Duodenal mucosa (tissue), 2 donors: ENCODE results near the gene ARHGAP45.
A peak's percentile ranks its signal among the peaks of the same experiment; 100 is the strongest.

Experiments used
- H3K27ac ChIP-seq: one replicate; pipeline ENCODE4 v1.7.0; 2013; ENCODE audit warnings: low read depth, low read length
- H3K27me3 ChIP-seq, 2 donors: one replicate each; pipeline ENCODE4 v1.7.0; 2013; ENCODE audit warnings: low read length in 2 of 2, control low read depth in 1 of 2; ENCODE audit not compliant: insufficient read depth in 2 of 2, control insufficient read depth in 1 of 2
- H3K36me3 ChIP-seq, 2 donors: one replicate each; pipeline ENCODE4 v1.7.0; 2013; ENCODE audit warnings: low read length in 2 of 2, control low read depth in 1 of 2; ENCODE audit not compliant: insufficient read depth in 2 of 2, control insufficient read depth in 1 of 2
- H3K4me1 ChIP-seq, 2 donors: one replicate each; pipeline ENCODE4 v1.7.0; 2013; ENCODE audit warnings: low read length in 2 of 2, control low read depth in 1 of 2; ENCODE audit not compliant: insufficient read depth in 2 of 2, control insufficient read depth in 1 of 2
- H3K4me3 ChIP-seq, 2 donors: one replicate each; pipeline ENCODE4 v1.7.0; 2013; ENCODE audit warnings: low read length in 2 of 2, low read depth in 1 of 2
- H3K9ac ChIP-seq, 2 donors: one replicate each; pipeline ENCODE4 v1.7.0; 2013; ENCODE audit warnings: low read length in 2 of 2, low read depth in 1 of 2
- H3K9me3 ChIP-seq, 2 donors: one replicate each; pipeline ENCODE4 v1.7.0; 2013; ENCODE audit warnings: low read length in 2 of 2, control low read depth in 1 of 2; ENCODE audit not compliant: control insufficient read depth in 1 of 2

The ARHGAP45 gene

DNA sequence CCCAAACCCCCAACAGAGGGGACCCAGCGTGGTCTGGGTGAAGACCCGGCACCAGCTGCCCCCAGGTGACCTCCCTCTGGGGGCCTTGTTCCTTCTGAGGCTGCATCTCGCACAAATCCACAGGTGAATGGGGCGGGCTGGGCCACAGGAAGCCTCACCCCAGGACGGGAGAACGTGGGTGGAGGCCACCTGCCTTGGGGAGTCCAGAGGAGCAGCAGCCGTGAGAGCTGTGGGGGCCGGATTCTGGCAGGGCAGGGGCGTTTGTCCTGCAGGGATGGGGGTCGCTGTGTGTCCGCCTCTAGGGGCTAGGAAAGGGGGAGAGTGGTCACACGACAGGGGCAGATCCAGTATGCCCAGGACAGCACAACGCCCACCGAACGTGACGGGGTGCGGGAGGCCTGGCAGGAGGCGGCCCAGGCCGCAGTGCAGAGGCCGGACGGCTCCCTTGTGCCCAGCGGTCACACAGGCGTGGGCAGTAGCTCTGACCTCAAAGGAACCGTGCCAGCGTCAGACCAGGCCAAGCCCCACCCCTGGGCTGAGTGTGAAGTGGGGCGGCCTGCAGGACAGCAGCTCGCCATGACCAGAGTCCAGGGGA, 21.5 kb downstream of the ARHGAP45 start:
- H3K27me3 ChIP-seq: no peaks in the 10 kb centered on the region
- H3K4me3 ChIP-seq: no peak overlapping the region
- peaks cover 8 to 62% of the 10 kb centered on the region in 2 donors for H3K36me3 ChIP-seq
- no peaks in the 10 kb centered on the region for H3K9me3 ChIP-seq
- H3K9ac ChIP-seq: no peak overlapping the region
- H3K27ac ChIP-seq: no peak overlapping the region
- peaks cover 4 to 22% of the 10 kb centered on the region in 2 donors for H3K4me1 ChIP-seq

DNA sequence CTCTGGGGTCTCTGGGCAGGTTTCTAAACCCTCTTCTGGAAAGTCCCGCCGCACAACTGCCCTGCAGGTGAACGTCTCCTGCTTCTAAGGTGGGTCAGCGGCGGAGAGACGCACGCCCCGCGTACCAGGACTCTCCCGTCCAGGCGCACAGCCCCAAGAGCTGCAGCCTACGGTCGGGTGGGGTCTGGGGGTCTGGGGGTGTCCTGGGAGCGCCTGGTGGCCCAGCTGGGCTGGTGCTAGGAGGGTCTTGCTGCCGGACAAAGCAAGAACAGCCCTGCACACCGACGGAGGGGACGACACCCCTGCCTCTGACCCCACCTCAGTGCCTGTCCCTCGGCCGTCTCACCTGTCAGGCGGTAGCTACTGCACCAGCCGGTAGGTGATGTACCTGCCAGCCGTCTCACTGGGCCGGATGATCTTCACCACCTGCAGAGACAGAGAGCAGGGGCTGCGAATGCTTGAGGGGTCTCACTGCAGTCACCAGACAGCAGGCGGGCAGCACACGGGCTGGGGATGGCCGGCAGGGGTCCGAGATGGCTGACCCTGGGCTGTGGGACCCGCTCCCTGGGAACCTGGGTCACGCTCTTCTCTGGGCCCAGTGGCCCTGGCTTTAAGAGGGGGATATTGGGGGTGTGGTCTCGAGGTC, 22.3 kb downstream of the ARHGAP45 start:
- Histone ChIP-seq H3K9me3 (no peaks in the 10 kb centered on the region), H3K4me1 (peaks cover 11 to 26% of the 10 kb centered on the region in 2 donors), H3K27me3 (no peaks in the 10 kb centered on the region), H3K9ac (no peak overlapping the region), H3K4me3 (no peak overlapping the region), H3K27ac (no peak overlapping the region), H3K36me3 (peaks cover 8 to 59% of the 10 kb centered on the region in 2 donors)

DNA sequence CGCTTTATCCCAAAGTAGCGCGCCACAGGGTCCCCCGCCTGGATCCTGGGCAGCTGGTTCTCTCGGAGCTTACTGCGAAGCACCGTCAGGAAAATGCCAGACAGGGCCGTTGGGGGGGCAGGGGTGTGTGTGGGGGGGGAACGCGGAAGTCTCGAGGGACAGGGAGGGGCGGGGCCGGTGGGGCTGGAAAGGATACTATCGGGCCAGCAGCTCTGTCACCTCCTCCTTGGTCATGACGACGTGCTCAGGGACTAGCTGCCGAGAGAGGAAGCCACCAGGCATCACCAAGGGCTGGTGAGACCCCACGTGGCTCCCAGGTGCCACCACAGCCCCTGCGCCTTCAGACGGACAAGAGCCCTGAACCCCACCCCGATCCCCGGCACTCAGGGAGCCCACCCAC, 22.9 kb downstream of the ARHGAP45 start:
- Histone ChIP-seq H3K4me3 (no peak overlapping the region), H3K9ac (no peak overlapping the region), H3K27ac (no peak overlapping the region), H3K4me1 (peaks cover 13 to 27% of the 10 kb centered on the region in 2 donors), H3K9me3 (no peaks in the 10 kb centered on the region), H3K36me3 (peaks cover 8 to 54% of the 10 kb centered on the region in 2 donors), H3K27me3 (no peaks in the 10 kb centered on the region)

DNA sequence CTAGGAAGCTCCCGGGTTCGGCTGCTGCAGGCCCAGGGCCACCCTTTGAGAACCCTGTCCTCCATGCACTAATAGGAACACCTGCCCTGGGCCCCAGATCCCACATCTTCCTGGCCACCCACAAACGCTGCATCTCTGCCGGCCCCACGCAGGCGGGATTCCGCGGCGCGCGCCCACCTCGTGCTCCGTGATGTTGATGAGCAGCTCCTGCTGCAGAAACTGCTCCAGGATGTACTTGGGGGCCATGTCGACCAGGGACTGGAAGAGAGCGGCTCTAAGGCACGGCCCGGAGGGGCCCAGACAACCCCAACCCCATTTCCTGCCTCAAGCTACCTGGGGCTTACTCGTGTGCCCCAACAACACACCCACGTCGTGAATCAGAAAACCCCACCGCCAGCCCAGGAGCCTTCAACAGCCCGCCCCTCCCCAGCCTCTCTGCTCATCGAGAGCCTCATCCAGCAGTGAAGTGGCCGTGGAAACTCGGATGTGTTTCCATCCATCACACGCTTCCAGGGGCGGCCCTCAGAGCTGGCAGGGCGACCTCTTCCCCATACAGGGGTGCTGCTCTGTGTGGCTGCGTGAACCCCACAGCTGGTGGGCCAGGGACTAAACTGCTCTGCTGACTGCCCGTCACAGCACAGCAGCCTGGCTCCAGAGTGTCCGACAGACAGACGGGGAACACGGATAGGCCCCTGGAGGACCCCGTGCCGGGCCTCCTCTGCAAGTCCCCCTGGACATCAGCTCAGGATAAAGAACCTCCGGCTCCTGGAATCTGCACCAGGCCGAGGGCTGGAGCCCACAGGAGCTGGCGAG, 24.0 kb downstream of the ARHGAP45 start:
- H3K27me3 ChIP-seq: no peaks in the 10 kb centered on the region
- H3K27ac ChIP-seq: no peak overlapping the region
- no peaks in the 10 kb centered on the region for H3K9me3 ChIP-seq
- H3K36me3 ChIP-seq: peaks cover 8 to 45% of the 10 kb centered on the region in 2 donors
- no peak overlapping the region for H3K9ac ChIP-seq
- H3K4me3 ChIP-seq: no peak overlapping the region
- peaks cover 13 to 32% of the 10 kb centered on the region in 2 donors for H3K4me1 ChIP-seq

DNA sequence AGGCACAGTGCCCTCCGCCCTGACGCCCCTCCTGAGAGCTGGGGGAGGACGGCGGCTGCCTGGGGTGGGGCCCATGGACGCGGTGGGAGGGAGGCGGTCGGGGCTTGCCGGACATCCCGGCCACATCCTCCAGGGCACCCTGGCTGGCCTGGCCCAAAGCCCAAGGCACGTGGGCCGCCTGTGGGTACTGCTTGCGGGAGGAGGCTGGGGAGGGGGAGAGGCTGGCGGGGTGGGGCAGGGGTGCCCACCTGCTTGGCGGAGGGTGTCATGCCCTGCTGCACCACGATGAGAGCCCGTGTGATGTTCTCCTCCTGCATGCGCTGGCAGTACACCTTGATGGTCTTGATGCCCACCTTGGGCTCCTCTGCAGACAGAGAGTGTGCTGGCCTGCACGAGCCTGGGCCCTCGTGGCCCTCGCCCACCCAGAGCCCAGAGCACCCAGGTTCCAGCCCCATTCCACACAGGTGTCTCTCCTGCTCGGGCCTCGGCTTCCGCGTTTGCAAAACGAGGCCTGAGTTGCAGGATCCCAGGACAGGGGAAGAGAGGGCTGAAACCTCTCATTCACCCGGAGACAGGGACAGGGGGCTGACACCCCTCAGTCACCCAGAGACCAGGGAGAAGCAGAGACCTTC, 24.7 kb downstream of the ARHGAP45 start:
- no peak overlapping the region for H3K4me3 ChIP-seq
- H3K27ac ChIP-seq: no peak overlapping the region
- H3K36me3 ChIP-seq: peaks cover 8 to 39% of the 10 kb centered on the region in 2 donors
- H3K27me3 ChIP-seq: no peaks in the 10 kb centered on the region
- peaks cover 13 to 33% of the 10 kb centered on the region in 2 donors for H3K4me1 ChIP-seq
- no peak overlapping the region for H3K9ac ChIP-seq
- no peaks in the 10 kb centered on the region for H3K9me3 ChIP-seq

DNA sequence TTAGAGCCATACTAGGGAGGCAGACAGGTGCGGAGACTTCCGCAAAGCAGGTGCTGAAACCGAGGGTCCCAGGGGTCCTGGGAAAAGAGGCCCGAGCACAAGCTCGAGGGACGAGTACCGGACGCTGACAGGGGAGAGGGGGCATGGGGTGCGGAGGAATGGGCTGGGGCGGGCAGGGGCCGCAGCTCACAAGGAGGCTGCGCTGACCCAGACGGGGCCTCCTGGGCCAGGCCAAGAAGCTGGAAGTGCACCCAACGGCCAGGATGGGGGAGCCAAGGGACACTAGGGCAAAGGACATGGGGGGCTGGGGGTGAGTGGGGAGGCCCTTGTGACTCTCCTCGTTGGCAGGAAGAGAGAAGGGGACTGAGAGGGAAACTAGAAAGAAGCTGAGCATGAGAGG, 26.4 kb downstream of the ARHGAP45 start:
- Histone ChIP-seq H3K27ac (no peak overlapping the region), H3K9me3 (no peaks in the 10 kb centered on the region), H3K27me3 (no peaks in the 10 kb centered on the region), H3K4me1 (peaks cover 20 to 34% of the 10 kb centered on the region in 2 donors), H3K36me3 (peaks cover 5 to 31% of the 10 kb centered on the region in 2 donors), H3K4me3 (peak overlapping the region; percentile 90 to 94), H3K9ac (no peak overlapping the region)

DNA sequence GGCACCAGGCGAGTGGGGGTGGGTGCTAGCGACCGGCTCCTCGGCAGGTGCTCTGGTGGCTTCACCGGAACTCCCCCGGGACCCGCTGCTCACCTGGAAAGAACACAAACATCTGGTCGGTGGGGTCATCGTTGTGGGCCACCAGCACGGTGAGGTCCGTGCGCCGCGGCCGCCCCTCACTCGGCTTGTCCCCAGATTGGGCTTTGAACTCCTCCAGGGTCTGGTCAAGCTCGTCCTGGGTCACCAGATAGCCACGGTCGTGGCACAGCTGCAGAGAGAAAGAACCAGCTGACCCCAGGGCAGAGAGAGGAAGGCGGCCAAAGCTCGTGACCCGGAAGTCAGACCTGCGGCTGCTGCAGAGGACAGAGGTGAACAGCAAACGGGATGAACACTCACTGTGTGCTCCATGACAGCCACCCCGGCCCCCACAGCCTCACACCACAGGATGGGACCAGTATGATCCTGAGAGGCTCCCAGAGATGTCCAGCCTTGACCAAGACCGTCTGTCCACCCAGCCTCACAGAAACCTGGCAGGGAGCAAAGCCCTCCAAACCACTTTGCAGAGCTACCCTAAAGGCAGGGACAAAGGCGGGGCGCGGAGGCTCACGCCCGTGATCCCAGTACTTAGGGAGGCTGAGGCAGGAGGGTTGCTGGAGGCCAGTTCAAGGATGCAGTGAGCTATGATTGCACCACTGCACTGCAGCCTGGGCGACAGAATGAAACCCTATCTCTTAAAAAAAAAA, 27.0 kb downstream of the ARHGAP45 start:
- no peak overlapping the region for H3K27ac ChIP-seq
- peak overlapping the region; percentile 90 to 94 for H3K4me3 ChIP-seq
- H3K4me1 ChIP-seq: peaks cover 26 to 34% of the 10 kb centered on the region in 2 donors
- H3K36me3 ChIP-seq: peaks cover 5 to 24% of the 10 kb centered on the region in 2 donors
- peak overlapping the region; percentile 87 to 90 for H3K9ac ChIP-seq
- H3K9me3 ChIP-seq: no peaks in the 10 kb centered on the region
- no peaks in the 10 kb centered on the region for H3K27me3 ChIP-seq

DNA sequence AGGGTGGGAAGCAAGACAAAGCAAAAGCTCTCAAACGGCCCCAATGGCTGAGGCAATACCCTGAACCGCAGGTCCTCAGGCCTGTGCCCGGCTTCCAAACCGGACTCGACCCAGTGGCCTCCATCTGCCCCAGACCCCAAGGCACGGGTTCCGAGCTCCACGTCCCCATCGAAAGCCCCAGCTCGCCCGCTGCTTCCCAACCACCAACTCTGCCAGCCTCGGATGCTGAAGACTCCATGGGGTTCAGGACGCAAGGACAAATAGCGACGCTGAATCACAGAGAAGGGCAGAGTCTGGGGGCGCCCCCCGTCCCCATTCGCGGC, 27.6 kb downstream of the ARHGAP45 start:
- Histone ChIP-seq H3K4me3 (peak overlapping the region; percentile 90 to 94), H3K4me1 (peaks cover 28 to 36% of the 10 kb centered on the region in 2 donors), H3K9me3 (no peaks in the 10 kb centered on the region), H3K36me3 (peaks cover 5 to 18% of the 10 kb centered on the region in 2 donors), H3K9ac (peak overlapping the region; percentile 87 to 90), H3K27ac (no peak overlapping the region), H3K27me3 (no peaks in the 10 kb centered on the region)

DNA sequence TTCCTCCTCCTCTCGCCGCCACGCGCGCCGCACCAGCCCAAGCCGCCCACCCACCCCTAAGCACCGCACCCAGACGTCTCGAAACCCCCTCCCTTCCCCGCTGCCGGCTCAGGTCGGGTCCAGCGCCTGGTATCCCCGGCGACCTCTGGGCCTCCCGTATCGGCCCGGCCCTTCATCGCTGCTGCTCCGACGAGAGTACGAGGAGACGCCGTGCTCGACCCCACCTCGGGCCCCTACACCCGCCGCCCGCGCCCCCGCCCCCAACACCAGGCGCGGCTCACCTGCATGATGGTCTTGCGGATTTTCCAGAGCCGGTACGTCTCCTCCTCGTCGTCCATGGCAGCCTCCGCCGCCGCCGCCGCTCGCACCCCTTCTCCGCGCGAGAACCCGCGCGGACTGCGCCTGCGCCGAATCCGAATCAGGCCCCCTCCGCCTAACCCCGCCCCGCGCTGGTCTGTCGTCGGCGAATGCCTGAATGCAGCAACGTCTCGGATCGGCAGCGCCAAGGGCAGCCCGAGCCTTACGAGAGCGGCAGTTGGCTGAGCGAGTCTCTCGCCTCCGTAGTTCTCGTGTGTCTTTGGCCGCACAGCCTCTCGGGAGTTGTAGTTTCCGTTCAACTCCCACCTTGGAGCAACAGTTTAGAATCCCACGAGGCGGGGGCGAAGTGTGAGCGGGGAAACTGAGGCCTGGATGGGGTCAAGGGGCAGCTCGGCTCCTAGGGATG, 28.2 kb downstream of the ARHGAP45 start, which contains the start of gene POLR2E:
Gene POLR2E (minus strand): TSS at position 398 of the 724 bp plus-strand sequence. CDS start 60 bp downstream, at position 338.
- no peaks in the 10 kb centered on the region for H3K27me3 ChIP-seq
- H3K9me3 ChIP-seq: no peaks in the 10 kb centered on the region
- H3K27ac ChIP-seq: peak within 1 kb of the TSS; percentile 66
- peak within 1 kb of the TSS; percentile 87 to 90 for H3K9ac ChIP-seq
- peaks cover 28 to 36% of the 10 kb centered on the region in 2 donors for H3K4me1 ChIP-seq
- peaks cover 5 to 17% of the 10 kb centered on the region in 2 donors for H3K36me3 ChIP-seq
- H3K4me3 ChIP-seq: peak within 1 kb of the TSS; percentile 90 to 94
